ENCODE results near the gene DNAJC6. TPM values are rescaled to one million over a fixed set of nuclear protein-coding genes. Genes with fewer than 3 reads are reported as not detected.

Gene DNAJC6
- total RNA-seq, 2 donors from 2014 or later = 1.3 to 2.2 TPM

DNA sequence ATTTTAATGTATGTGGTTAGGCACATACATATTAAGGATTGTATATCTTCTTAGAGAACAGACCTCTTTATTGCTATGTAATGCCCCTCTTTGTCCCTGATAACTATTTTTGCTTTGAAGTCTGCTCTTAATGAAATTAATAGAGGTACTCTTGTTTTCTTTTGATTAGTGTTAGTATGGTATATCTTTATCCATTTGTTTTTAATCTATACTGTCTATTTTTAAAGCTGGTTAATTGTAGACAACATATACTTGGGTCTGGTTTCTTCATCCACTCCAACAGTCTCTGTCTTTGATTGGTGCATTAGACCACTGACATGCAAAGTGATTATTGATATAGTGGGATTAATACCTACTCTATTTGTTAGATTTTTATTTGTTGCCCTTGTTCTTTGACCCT lies 147.1 kb downstream of the DNAJC6 start:
- H3K27ac ChIP-seq = no peak overlapping the region
- no peak overlapping the region for H3K9ac ChIP-seq (ENCODE audit: low read depth in 2 of 2, low read length in 2 of 2)
- no peak for TF ChIP-seq CTCF (IDR thresholded peaks at IDR 0.05)
- DNase-seq = no peak
- H3K4me1 ChIP-seq = no peaks in the 10 kb centered on the region
- no peaks in the 10 kb centered on the region for H3K27me3 ChIP-seq
- H3K9me3 ChIP-seq = no peaks in the 10 kb centered on the region
- intact Hi-C loops (cut with DNase I) = no loop called here
- no peak overlapping the region for H3K4me3 ChIP-seq
- no peaks in the 10 kb centered on the region for H3K36me3 ChIP-seq

DNA sequence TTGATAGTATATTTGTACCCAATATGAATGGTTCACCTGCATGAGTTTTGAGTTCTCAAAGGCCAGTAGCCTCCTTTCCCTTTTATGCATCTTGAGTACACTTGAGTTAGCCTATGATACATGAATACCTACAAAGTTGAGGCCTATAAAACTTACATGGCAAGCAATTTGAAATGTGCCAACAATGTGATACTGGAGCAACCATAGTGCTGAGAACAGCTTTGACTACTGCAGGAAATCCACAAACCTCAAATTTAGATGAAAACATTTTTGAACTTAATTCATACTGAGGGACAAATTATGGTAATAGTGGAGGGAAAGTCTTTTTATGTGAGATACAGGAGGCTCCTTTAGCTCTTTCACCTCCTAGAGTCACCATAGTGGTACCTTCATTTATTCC lies 148.5 kb downstream of the DNAJC6 start:
- H3K4me1 ChIP-seq = no peaks in the 10 kb centered on the region
- no peaks in the 10 kb centered on the region for H3K36me3 ChIP-seq
- TF ChIP-seq CTCF (IDR thresholded peaks at IDR 0.05) = no peak
- H3K9me3 ChIP-seq = no peaks in the 10 kb centered on the region
- H3K27ac ChIP-seq = no peak overlapping the region
- intact Hi-C loops (cut with DNase I) = no loop called here
- DNase-seq = no peak
- no peak overlapping the region for H3K9ac ChIP-seq (ENCODE audit: low read depth in 2 of 2, low read length in 2 of 2)
- H3K27me3 ChIP-seq = no peaks in the 10 kb centered on the region
- no peak overlapping the region for H3K4me3 ChIP-seq

DNA sequence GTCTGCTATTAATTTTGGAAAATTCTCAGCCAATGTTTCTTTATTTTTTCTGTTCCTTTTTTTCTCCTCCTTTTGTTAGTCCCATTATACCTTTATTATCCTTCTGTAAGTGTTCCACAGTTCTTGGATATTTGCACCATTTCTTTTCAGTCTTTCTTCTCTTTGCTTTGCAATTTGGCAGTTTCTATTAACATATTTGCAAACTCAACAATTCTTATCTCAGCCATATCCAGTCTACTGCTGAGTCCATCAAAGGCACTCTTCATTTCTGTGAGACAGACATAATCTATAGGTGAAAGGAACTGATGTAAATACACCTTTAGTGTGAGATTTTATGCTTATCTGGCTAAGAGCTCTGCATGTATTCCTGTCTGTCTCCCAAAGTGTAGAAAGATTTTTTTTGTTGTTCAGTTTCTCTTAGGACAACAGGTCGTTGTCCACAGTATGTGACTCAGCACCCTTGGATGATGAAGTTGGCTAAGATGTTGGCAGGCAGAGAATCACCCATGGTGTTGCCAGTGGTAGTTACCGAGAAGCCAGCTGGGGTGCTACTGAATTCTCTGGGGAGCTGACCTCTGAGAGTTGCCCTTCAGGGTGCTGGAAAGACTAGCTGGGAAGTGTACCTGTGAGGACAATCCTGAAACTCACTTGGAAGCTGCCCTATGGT lies 149.5 kb downstream of the DNAJC6 start:
- Histone ChIP-seq H3K36me3 (no peaks in the 10 kb centered on the region), H3K4me1 (no peaks in the 10 kb centered on the region), H3K27ac (no peak overlapping the region), H3K27me3 (no peaks in the 10 kb centered on the region), H3K4me3 (no peak overlapping the region), H3K9ac (ENCODE audit: low read depth in 2 of 2, low read length in 2 of 2) (no peak overlapping the region), H3K9me3 (no peaks in the 10 kb centered on the region)
- intact Hi-C loops (cut with DNase I) = no loop called here
- DNase-seq = no peak
- TF ChIP-seq CTCF (IDR thresholded peaks at IDR 0.05) = no peak

DNA sequence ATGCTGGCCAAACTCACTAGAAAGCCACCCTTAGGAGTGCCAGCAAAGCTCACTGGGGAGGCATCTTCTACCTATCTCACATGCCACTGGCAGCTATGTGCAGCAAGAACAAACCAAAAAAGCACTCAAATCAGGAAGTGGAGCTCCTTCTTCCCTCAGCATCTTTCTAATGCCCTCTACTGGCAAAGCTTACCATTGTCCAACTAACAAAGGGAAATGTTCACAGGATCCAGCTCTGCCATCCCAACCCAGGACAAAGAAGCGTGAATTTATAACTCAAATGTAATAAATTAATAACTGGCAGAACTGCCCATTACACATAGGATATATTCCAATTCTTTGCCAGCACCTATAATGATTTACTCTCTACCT lies 150.0 kb downstream of the DNAJC6 start:
- H3K27ac ChIP-seq = no peak overlapping the region
- no peak for TF ChIP-seq CTCF (IDR thresholded peaks at IDR 0.05)
- no peak for DNase-seq
- H3K9ac ChIP-seq (ENCODE audit: low read depth in 2 of 2, low read length in 2 of 2) = no peak overlapping the region
- no peaks in the 10 kb centered on the region for H3K27me3 ChIP-seq
- H3K4me1 ChIP-seq = no peaks in the 10 kb centered on the region
- intact Hi-C loops (cut with DNase I) = no loop called here
- H3K36me3 ChIP-seq = no peaks in the 10 kb centered on the region
- no peaks in the 10 kb centered on the region for H3K9me3 ChIP-seq
- H3K4me3 ChIP-seq = no peak overlapping the region

Other genes with a start within 250 kb of the DNAJC6 start
- gene AK4, start 161.3 kb upstream of the DNAJC6 start, total RNA-seq = 100 to 1,000 TPM in 1 of 2 donors, 10 to 100 TPM in 1; 60.3 to 112 TPM
- gene LEPR, start 111.1 kb downstream of the DNAJC6 start, total RNA-seq = 1 to 10 TPM; 3.7 to 6.5 TPM
- gene LEPROT, start 111.1 kb downstream of the DNAJC6 start, total RNA-seq = 10 to 100 TPM; 45.1 to 77.6 TPM

All from colonic mucosa (tissue), 4 donors.